Ovary (tissue), 3 donors: ENCODE measurements around the gene SEC16A.

Experiments
- CTCF ChIP-seq, 3 donors: fragments of 450-650 bp in 2 of 3; fragments of 200-600 bp in 1 of 3; IDR thresholded peaks; one replicate each; pipeline versions ENCODE4 v1.5.1 to v1.8.0; 2016 to 2022; ENCODE audit warnings: antibody characterized with exemption in 3 of 3, mild to moderate bottlenecking in 1 of 3
- EP300 ChIP-seq: sonication (generic); formaldehyde crosslinking; IDR thresholded peaks from one replicate; pipeline ENCODE4 v1.6.1; 2017; ENCODE audit warnings: antibody characterized with exemption
- donor health status: DM: no; HTN: no; CAD: no.

- TF ChIP-seq EP300 (no peak), CTCF (IDR thresholded peaks at IDR 0.05) (no peak)
These were observed 26.6 kb downstream of the SEC16A start for GRCh38 chr9:136456258-136456657.
